KBM-7 (cell line): Measurements from ENCODE around the gene ELF1.

Source experiments
- DNase-seq: peaks from one replicate; pipeline ENCODE4 v3.0.0-alpha.2; 2015
- in situ Hi-C: fragments of 300-500 bp; cut with MboI; formaldehyde crosslinking; loops from 2 replicates; pipeline ENCODE4 v1.14.3; 2020; ENCODE audit warnings: low sequenced_read_pairs, low pct_unique_long_range_greater_than_20kb, mixed read lengths

ELF1 gene

GRCh38 chr13:41019011-41019487, at the start of gene ELF1:
Gene ELF1 (minus strand): TSS chr13:41019316. CDS start chr13:40982054, 37,262 bp downstream.
- peak; percentile 94 for DNase-seq
- in situ Hi-C loops: no loop called here

DNA sequence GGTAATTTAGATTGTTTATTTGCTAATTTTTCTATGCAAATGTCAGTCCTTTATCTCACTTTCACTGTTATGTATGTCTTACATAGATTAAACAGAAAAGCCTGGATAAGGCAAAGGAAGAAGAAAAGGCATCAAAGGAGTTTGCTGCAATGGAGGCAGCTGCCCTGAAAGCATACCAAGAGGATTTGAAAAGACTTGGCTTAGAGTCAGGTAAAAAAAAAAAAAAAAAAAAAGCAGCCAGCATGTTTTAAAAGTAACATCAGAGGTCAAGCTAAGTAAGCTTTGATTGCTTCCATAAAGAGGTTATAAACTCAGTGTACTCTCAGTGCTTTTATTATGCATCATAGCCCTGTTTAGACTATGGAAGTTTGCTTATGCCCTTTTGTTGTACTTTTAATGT, 46.0 kb upstream of the ELF1 start:
- in situ Hi-C loops: no loop called here
- no peak for DNase-seq

DNA sequence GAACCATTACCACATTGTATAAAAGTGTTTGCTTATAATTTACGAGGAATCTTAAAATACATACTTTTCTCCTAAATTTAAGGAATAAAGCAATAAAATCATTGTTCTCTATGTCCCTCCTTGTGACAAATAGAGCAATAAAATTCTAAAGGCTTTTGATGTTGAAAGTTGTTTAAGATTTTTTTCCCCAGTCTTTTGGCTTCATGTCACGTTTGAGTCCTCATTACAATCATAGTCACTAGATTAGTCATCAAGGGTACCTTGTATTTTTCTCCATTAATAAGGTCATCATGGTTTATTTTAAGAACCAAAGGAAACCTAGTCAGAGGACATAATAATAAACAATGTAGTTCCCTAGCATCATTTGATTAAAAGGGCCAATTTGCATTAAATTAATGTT, 45.4 kb upstream of the ELF1 start:
- in situ Hi-C loops: no loop called here

DNA sequence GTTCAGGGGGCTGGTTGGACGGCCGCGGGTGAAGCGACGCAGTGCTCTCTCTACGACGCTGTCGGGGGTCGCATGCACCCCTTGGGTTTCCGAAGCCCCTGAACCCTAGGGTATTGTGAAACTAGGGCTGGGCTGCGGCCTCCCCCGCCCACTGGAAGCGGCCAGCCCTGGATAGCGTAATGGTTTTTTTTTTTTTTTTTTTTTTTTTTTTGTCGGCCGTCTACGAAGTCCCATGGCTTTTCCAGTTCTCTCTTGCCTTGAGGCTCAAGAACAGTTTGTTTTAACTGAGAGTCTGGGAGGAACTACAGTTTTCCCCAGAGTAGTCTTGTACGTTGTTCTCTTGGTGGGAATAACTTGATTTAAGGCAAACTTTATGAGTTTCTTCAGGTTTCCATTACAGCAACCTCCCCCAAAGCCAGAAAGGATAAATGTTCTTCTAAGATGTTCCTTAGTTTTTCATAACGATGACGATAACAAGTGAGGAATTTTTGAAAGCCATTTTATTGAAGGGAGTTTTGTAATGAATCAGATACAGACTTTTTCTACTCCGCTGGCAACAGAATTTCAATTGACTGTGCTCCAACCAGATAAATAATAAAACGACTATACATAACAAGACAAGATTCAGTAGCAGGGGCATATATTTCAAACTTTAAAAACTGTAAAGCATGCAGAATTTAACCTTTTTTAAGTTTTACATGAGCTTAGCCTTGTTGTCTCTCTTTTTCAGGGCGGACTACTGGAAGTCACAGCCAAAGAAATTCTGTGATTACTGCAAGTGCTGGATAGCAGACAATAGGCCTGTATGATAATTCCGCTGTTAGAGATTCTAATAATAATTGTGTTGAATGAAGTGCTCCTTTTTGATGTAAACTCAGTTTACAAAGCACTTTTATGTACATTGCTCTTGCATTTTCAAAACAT, 43.1 kb upstream of the ELF1 start:
- in situ Hi-C loops: no loop called here
- peak; percentile 86 for DNase-seq

More for the DNA sequence above, 45.4 kb upstream of the ELF1 start:
- DNase-seq: no peak

DNA sequence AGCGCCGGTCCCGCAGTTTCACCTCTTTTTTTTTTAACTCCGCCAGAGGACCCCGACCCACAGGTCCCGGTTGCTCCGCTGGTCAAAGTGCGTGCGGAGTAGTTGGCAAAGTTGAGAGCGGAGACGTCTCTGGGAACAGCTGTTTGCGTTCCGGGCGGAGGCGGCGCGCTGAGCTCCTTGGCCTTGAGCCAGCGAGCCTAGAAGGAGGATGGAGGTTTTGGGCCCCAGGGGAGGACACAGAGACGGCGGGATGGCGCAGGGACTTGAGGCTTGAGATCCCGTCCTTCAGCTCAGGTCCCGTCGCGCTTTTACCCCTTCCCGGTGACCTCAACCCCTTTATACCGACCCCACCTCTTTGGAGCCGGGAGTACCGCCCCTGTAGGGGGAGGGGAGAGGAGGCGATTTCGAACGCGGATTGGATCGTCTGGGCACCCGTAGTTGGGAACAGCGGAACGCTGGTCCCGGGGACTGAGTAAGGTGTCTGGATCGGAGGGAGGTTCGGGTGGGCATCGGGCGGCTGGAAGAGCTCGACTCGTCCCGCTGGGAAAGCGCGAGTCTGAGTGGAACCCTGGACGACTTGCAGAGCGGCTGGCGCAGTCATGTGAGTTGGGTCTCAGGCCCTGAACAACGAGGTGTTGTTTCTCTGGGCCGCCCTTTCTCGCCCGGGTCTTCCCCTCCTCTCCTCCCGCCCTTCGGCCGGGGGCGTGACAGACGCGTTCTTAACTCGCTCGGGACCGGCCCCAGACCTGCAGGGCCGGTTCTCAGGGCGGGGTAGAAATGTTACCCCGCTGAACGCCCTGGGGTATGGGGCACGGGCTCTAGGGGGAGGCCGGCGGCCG, 42.2 kb upstream of the ELF1 start, which contains the start of gene WBP4:
TSS of gene WBP4 (plus strand) at position 435 of the 839 bp plus-strand sequence. CDS start at position 600, 165 bp downstream.
- in situ Hi-C loops: no loop called here
- peak; percentile 96 for DNase-seq

- in situ Hi-C loops: no loop called here
- peak; percentile 92 for DNase-seq
Observed at GRCh38 chr13:41060724-41061074, 41.6 kb upstream of the ELF1 start.

DNA sequence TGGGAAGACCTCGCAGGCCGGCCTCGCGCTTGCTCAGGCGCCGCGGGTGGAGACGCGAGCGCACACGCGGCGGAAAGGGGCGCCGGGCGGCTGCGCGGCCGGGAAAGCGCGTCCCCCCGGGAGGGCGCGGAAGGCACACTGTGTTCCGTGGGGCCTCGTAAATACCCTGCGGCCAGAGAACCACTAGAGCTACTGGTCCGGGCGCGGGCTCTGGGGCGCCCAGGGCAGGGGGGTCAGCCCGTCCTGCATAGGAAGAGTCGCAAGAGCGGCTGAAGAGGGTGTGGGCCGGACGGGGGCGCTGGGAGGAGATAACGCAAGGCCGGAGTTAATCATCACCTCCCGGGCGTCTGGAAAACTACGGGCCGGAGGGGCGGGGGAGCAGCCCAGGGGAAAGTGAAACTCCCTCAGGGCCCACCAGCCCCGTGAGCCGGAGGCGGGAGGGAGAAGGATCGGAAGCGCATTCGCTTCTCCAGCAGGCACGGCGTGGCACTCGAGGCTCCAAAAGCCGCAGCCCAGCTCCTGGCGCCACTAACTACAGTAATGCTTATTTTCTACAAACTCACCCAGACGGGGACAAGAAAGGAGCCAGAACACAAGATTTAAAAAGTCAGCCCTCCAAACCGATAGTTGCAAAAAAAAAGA, 41.1 kb upstream of the ELF1 start:
- in situ Hi-C loops: no loop called here
- peak; percentile 93 for DNase-seq

GRCh38 chr13:41059456-41060081, 40.5 kb upstream of the ELF1 start:
- DNase-seq: no peak
- in situ Hi-C loops: no loop called here

GRCh38 chr13:41058295-41059070, 39.4 kb upstream of the ELF1 start:
- in situ Hi-C loops: no loop called here
- no peak for DNase-seq

GRCh38 chr13:41056826-41057711, 38.0 kb upstream of the ELF1 start:
- in situ Hi-C loops: no loop called here

GRCh38 chr13:41056194-41056593, 37.1 kb upstream of the ELF1 start:
- DNase-seq: no peak
- in situ Hi-C loops: no loop called here

More at GRCh38 chr13:41056826-41057711, 38.0 kb upstream of the ELF1 start:
- no peak for DNase-seq

DNA sequence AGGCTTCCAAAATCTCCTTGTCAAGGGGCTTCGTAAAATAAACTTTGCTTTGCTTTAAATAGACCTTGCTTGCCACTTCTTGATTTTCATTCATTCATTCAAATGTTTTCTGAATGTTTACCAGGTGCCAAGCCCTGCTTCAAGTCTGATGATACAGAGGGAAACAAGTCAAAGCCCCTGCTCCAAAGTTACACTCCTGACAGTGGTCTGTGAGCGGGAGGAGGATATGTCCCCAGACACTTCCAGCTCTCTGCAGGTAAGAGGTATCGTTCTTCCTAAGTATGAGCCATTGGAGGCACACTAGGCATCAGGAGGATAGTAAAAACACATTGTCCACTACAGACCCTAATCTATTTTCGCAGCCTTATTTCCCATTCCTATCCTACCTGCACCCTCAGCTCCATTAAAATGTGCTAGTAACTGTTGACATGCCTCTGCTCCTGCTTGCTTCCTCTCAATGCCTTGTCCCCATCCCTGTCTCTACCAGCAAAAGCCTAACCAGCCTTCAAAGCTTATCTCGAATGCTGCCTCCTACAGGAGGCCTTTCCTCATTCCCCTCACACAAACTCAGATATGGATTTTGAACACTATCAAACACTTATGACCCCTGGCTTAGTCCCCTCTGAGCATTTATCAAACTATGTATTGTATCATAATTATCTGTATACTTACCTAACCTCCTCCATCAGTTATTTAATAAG, 36.0 kb upstream of the ELF1 start:
- DNase-seq: peak; percentile 60
- in situ Hi-C loops: no loop called here

DNA sequence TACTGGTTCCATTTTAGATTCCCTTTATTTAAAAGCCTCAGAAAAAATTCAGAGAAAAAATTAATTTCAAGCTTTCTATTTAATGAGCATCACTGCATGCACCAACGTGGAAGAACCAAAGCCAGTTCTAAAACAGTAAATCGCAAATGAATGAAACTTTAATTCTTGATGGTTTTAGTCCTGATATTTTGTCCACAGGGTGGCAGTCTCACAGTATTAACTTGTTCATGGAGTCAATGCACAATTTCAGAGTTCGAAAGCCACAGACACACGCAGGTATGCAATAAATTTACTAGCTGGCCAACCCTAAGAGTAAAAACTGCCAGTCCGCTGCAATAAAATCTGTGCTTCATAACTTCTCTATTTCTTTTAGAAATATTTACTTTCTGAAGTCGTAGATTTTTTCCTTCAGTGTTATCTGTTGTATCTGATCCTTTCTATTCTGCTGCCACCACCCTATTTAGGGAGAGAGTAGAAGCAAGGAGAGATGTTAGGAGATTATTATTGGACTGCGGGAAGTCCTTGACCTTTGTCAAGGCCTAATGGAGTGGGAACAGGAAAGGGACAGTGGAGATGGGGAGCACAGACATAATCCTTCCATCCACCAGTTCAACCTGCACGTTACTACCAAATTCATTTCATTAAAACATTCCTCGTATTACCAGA, 35.2 kb upstream of the ELF1 start:
- DNase-seq: peak; percentile 73
- in situ Hi-C loops: no loop called here

DNA sequence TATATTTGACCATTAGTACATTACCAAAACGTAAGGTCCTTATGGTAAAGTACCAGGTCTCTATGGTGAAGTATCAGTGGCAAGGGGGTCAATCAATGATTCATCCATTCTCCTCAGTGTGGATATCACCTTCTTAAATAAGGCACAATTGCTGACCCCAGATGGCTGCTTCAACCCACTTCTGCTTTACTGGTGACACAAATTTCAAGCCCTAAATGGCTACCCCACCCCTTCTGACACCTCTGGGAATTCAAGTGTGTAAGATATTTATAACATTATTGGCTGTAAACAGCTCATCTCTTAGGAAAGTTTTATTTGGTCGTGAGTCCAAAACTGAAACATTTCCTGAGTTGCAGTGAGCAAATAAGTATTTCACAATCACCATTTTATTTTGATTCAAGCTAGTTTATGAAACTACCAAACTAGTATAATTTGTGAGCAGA, 34.3 kb upstream of the ELF1 start:
- DNase-seq: peak; percentile 66
- in situ Hi-C loops: no loop called here

DNA sequence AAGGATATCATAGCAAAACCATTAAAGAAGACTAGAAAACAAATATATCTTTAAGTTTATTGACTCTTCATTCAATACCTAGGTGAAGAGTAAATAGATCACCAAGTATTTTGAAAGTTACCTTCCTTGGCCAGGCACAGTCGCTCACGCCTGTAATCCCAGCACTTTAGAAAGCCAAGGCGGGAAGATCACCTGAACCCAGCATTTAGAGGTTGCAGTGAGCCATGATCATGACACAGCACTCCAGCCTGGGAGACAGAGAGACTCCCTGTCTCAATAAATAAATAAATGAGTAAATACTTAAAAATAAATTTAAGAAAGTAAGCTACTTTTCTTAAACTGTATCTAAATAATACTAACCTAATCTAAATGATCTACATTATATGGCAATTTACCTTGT, 33.3 kb upstream of the ELF1 start:
- DNase-seq: no peak
- in situ Hi-C loops: no loop called here
